HepG2 (cell line): ENCODE measurements around the gene RNU7-1. TPM values are rescaled to one million over a fixed set of nuclear protein-coding genes. Genes with fewer than 3 reads are reported as not detected.
A peak's percentile ranks its signal among the peaks of the same experiment; 100 is the strongest.

Experiments used
- CTCF ChIP-seq: sonication (generic); formaldehyde crosslinking; IDR thresholded peaks from 2 replicates; pipeline ENCODE4 v1.5.0; 2020; ENCODE audit warnings: mild to moderate bottlenecking, missing genetic modification reagents, moderate library complexity
- DBP ChIP-seq: sonication (generic); formaldehyde crosslinking; IDR thresholded peaks from 2 replicates; pipeline ENCODE4 v1.4.0; 2020; ENCODE audit warnings: missing genetic modification reagents; ENCODE audit errors: not compliant biosample characterization
- HNF4A ChIP-seq: sonication (generic); formaldehyde crosslinking; IDR thresholded peaks from 2 replicates; pipeline ENCODE4 v1.4.0; 2020; ENCODE audit warnings: missing genetic modification reagents
- IRF2 ChIP-seq: IDR thresholded peaks from 2 replicates; pipeline ENCODE4 v1.6.1; 2018; ENCODE audit warnings: missing genetic modification reagents, missing compliant biosample characterization
- ISL2 ChIP-seq: sonication (generic); formaldehyde crosslinking; IDR thresholded peaks from 2 replicates; pipeline ENCODE4 v1.5.0; 2020; ENCODE audit warnings: missing genetic modification reagents
- KAT2B ChIP-seq: fragments of 150-350 bp; IDR thresholded peaks from 2 replicates; pipeline ENCODE4 v1.6.1; 2014; ENCODE audit warnings: low read depth, low read length, borderline replicate concordance
- KDM4B ChIP-seq: sonication (generic); formaldehyde crosslinking; IDR thresholded peaks from 2 replicates; pipeline ENCODE4 v1.4.0; 2020; ENCODE audit warnings: missing genetic modification reagents
- LRRFIP1 ChIP-seq: sonication (generic); formaldehyde crosslinking; conservative IDR thresholded peaks from 2 replicates; pipeline ENCODE4 v1.4.0; 2020; ENCODE audit warnings: missing genetic modification reagents
- SCMH1 ChIP-seq: sonication (generic); formaldehyde crosslinking; IDR thresholded peaks from 2 replicates; pipeline ENCODE4 v1.9.0; 2021; ENCODE audit warnings: missing genetic modification reagents, mild to moderate bottlenecking, borderline replicate concordance
- SMAD1 ChIP-seq: sonication (generic); formaldehyde crosslinking; IDR thresholded peaks from 2 replicates; pipeline ENCODE4 v1.4.0; 2020; ENCODE audit warnings: missing genetic modification reagents, low read depth, mild to moderate bottlenecking, borderline replicate concordance
- TBL1XR1 ChIP-seq: fragments of 150-350 bp; IDR thresholded peaks from 2 replicates; pipeline ENCODE4 v1.6.1; 2014; ENCODE audit warnings: borderline replicate concordance, low read length; ENCODE audit not compliant: partially characterized antibody
- ZBTB10 ChIP-seq: sonication (generic); formaldehyde crosslinking; IDR thresholded peaks from 2 replicates; pipeline ENCODE4 v1.4.0; 2020; ENCODE audit warnings: missing genetic modification reagents, borderline replicate concordance
- ZNF343 ChIP-seq: sonication (generic); formaldehyde crosslinking; IDR thresholded peaks from 2 replicates; pipeline ENCODE4 v1.4.0; 2020; ENCODE audit warnings: mild to moderate bottlenecking, missing genetic modification reagents
- ZNF383 ChIP-seq: sonication (generic); formaldehyde crosslinking; IDR thresholded peaks from 2 replicates; pipeline ENCODE4 v1.4.0; 2020; ENCODE audit warnings: missing genetic modification reagents, mild to moderate bottlenecking, borderline replicate concordance
- ZNF557 ChIP-seq: sonication (generic); formaldehyde crosslinking; IDR thresholded peaks from 2 replicates; pipeline ENCODE4 v1.4.0; 2020; ENCODE audit warnings: missing genetic modification reagents
- ZNF577 ChIP-seq: sonication (generic); formaldehyde crosslinking; IDR thresholded peaks from 2 replicates; pipeline ENCODE4 v1.4.0; 2020; ENCODE audit warnings: mild to moderate bottlenecking, low read depth, missing genetic modification reagents, borderline replicate concordance
- ZNF614 ChIP-seq: IDR thresholded peaks from 2 replicates; pipeline ENCODE4 v1.6.1; 2018; ENCODE audit warnings: missing biosample characterization, missing genetic modification reagents, inconsistent platforms, borderline replicate concordance
- ZNF710 ChIP-seq: sonication (generic); formaldehyde crosslinking; IDR thresholded peaks from 2 replicates; pipeline ENCODE4 v1.5.0; 2020; ENCODE audit warnings: mild to moderate bottlenecking, missing genetic modification reagents, borderline replicate concordance
- polyA plus RNA-seq, 8 experiments: library from polyadenylated mRNA; depleted of rRNA in 3 of 8; stranded (reverse) in 7 of 8; unstranded in 1 of 8; fragments of >200 nt; fragmentation: Illumina TruSeq in 4 of 8; extraction: Trizol in 4 of 8; gene quantifications; 2 replicates each; pipeline versions ENCODE4 v1.2.1 to v1.2.3, GENCODE V29; 2011 to 2016; ENCODE audit warnings: low read depth in 4 of 8, missing spikeins in 1 of 8, mixed read lengths in 1 of 8; ENCODE audit not compliant: insufficient read depth in 1 of 8
- total RNA-seq, 5 experiments: library from RNA; depleted of rRNA; stranded (reverse); fragments of >200 nt; fragmentation: Illumina TruSeq; extraction: Trizol; gene quantifications; 2 replicates each; pipeline ENCODE4 v1.2.3, GENCODE V29; 2016; ENCODE audit warnings: low read depth in 1 of 5

The RNU7-1 gene
- total and polyA plus RNA-seq, 2 of the 13 experiments (the other 11 are each of a cell fraction or from before 2014, with no cell fraction given) = not detected

- TF ChIP-seq DBP (CRISPR knock-in tag) (peak; percentile 46), TBL1XR1 (no peak), ZNF557 (peak; percentile 70; the same call in 1 of the 2 replicates), ISL2 (CRISPR knock-in tag) (peak; percentile 68; the same call in 1 of the 2 replicates), LRRFIP1 (CRISPR knock-in tag) (no peak), KAT2B (no peak), SCMH1 (no peak), ZNF614 (CRISPR knock-in tag) (no peak), ZNF710 (CRISPR knock-in tag) (no peak), SMAD1 (CRISPR knock-in tag) (peak; percentile 57; the same call in 1 of the 2 replicates), HNF4A (CRISPR knock-in tag) (peak; percentile 29; the same call in 1 of the 2 replicates), CTCF (peak; percentile 96), ZBTB10 (no peak), IRF2 (no peak), ZNF383 (CRISPR knock-in tag) (no peak), KDM4B (CRISPR knock-in tag) (peak; percentile 44; the same call in 1 of the 2 replicates), ZNF577 (no peak), ZNF343 (CRISPR knock-in tag) (no peak; the same call in 1 of the 2 replicates)
Measured at GRCh38 chr12:6944381-6945186, 968 bp downstream of the RNU7-1 start (continued).
